GM21423 (cell line): ENCODE data around the gene PITPNM1.
A peak's percentile ranks its signal among the peaks of the same experiment; 100 is the strongest.

Experiments
- ATAC-seq: cut with Tn5 transposase; IDR thresholded peaks from one replicate; pipeline ENCODE4 v1.9.1; 2021; ENCODE audit warnings: mild to moderate bottlenecking, moderate library complexity; ENCODE audit not compliant: unreplicated experiment

Gene PITPNM1

GRCh38 chr11:67445515-67445914 lies 59.6 kb downstream of the PITPNM1 start:
- no peak for ATAC-seq

- peak; percentile 8 for ATAC-seq
Measured at GRCh38 chr11:67442504-67443404, 62.4 kb downstream of the PITPNM1 start.
